KOPT-K1 (cell line): ENCODE results near the gene SUV39H1.
"Not testable (repeated sequence)": the region's sequence is repeated elsewhere in the genome, so short reads cannot be mapped to it uniquely, and the experiment has no call there.

ENCODE experiments used
- H3K27ac ChIP-seq: fragments of 200-600 bp; sonication (generic); 2 replicates; pipeline ENCODE4 v1.5.1; 2016; ENCODE audit warnings: antibody characterized with exemption, mild to moderate bottlenecking, low read depth, low read length; ENCODE audit not compliant: poor library complexity, severe bottlenecking
- H3K36me3 ChIP-seq: fragments of 200-600 bp; sonication (generic); 2 replicates; pipeline ENCODE4 v1.5.1; 2017; ENCODE audit warnings: antibody characterized with exemption, mild to moderate bottlenecking, low read length, moderate library complexity; ENCODE audit not compliant: insufficient read depth
- H3K9me3 ChIP-seq: fragments of 200-600 bp; sonication (generic); 2 replicates; pipeline ENCODE4 v1.5.1; 2017; ENCODE audit warnings: antibody characterized with exemption, low read length, mild to moderate bottlenecking; ENCODE audit not compliant: insufficient read depth, poor library complexity, severe bottlenecking

The SUV39H1 gene

DNA sequence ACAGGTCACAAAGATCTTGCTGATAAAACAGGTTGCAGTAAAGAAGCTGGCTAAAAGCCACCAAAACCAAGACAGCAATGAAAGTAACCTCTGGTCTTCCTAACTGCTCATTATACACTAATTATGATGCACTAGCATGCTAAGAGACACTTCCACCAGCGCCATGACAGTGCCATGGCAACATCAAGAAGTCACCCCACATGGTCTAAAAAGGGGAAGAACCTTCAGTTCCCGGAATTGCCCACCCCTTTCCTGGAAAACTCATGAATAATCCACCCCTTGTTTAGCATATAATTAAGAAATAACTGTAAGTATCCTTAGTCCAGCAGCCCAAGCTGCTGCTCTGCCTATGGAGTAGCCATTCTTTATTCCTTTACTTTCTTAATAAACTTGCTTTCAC, 16.1 kb upstream of the SUV39H1 start:
- not testable (repeated sequence) for H3K36me3 ChIP-seq, H3K9me3 ChIP-seq, H3K27ac ChIP-seq

DNA sequence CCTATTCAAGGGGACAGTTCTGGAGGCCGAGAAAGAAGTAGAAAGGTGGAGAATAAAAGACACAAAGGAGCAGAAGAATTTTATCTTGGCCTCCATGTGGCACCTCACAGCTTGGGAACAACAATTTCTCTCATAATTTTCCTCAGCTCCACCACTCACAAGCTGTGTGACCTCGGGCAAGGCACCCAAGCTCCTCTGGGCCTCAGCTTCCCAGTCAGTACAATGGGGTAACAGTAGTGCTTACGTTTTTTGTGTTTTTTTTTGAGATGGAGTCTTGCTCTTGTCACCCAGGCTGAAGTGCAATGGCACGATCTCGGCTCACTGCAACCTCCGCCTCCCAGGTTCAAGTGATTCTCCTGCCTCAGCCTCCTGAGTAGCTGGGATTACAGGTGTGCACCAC, 15.6 kb upstream of the SUV39H1 start:
- not testable (repeated sequence) for H3K27ac ChIP-seq
- H3K36me3 ChIP-seq, result peaks cover 10% of the 10 kb centered on the region; the same call in 1 of the 2 replicates

DNA sequence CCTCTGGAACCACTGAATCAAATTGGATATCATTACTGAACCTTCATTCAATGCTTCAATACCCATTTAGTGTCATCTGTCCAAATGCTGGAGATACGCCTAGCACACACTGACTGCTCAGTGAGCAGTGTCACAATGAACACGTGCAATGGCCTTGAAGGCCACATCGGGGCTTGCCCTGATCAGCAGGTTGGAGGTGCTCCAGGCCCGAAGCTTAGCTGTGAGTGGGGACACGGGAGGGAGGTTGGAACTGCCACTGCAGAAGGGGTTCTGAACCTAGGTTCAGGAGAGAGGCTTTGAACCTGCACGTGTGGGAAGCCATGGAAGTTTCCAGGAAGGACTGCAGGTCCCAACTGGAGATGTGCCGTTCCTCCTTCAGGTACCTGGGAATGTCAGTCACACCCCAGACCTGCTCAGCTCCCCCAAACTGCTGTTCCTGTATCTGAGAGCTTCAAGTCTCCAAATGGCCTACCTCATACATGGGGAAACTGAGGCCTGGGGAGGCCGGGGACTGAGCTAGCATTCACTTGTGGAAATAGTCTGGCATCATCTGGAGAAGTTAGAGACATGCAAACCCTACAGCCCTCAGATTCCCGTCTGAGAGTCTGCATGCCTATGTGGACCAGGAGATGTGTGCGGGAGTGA, 14.9 kb upstream of the SUV39H1 start:
- Histone ChIP-seq H3K27ac (no peak overlapping the region), H3K36me3 (peaks cover 17% of the 10 kb centered on the region), H3K9me3 (no peaks in the 10 kb centered on the region)

More for the DNA sequence above, 15.6 kb upstream of the SUV39H1 start:
- not testable (repeated sequence) for H3K9me3 ChIP-seq

DNA sequence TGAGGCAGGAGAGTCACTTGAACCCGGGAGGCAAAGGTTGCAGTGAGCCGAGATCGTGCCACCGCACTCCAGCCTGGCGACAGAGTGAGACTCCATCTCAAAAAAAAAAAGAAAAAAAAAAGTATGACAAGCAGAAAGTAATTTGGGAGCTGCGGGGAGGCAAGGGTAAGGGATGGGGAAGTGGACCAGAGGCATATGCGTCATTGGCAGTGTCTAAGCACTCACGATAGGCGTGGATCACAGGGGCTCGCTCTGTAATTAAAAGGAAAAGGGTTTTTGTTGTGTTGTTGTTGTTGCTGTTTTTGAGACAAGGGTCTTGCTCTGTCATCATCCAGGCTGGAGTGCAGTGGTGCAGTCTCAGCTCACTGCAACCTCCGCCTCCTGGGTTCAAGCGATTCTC, 13.7 kb upstream of the SUV39H1 start:
- not testable (repeated sequence) for H3K9me3 ChIP-seq
- Histone ChIP-seq H3K36me3 (peaks cover 28% of the 10 kb centered on the region), H3K27ac (peak overlapping the region; percentile 93)

DNA sequence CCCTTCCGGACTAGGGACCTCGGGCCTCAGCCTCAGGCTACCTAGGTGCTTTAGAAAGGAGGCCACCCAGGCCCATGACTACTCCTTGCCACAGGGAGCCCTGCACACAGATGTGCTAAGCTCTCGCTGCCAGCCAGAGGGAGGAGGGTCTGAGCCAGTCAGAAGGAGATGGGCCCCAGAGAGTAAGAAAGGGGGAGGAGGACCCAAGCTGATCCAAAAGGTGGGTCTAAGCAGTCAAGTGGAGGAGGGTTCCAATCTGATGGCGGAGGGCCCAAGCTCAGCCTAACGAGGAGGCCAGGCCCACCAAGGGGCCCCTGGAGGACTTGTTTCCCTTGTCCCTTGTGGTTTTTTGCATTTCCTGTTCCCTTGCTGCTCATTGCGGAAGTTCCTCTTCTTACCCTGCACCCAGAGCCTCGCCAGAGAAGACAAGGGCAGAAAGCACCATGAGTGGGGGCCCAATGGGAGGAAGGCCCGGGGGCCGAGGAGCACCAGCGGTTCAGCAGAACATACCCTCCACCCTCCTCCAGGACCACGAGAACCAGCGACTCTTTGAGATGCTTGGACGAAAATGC, 13.0 kb upstream of the SUV39H1 start, which contains the start of gene WAS:
Gene WAS (plus strand): TSS at position 389 of the 572 bp plus-strand sequence. CDS start 55 bp downstream, at position 444.
- Histone ChIP-seq H3K36me3 (peaks cover 35% of the 10 kb centered on the region), H3K27ac (peak within 1 kb of the TSS; percentile 93), H3K9me3 (no peaks in the 10 kb centered on the region)

DNA sequence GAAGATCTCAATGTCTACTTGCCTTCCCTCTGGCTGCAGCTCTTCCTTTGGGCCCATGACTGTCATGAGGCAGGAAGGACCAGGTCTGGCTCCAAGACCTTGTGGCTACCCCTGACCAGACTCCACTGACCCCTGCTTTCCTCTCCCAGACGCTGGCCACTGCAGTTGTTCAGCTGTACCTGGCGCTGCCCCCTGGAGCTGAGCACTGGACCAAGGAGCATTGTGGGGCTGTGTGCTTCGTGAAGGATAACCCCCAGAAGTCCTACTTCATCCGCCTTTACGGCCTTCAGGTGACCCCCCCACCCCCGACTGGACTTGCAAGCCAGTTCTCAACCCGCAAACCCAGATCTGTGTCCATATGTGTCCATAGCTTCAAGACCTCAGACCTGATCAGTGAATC, 12.4 kb upstream of the SUV39H1 start:
- Histone ChIP-seq H3K9me3 (no peaks in the 10 kb centered on the region), H3K27ac (peak overlapping the region; percentile 93), H3K36me3 (peaks cover 40% of the 10 kb centered on the region)

DNA sequence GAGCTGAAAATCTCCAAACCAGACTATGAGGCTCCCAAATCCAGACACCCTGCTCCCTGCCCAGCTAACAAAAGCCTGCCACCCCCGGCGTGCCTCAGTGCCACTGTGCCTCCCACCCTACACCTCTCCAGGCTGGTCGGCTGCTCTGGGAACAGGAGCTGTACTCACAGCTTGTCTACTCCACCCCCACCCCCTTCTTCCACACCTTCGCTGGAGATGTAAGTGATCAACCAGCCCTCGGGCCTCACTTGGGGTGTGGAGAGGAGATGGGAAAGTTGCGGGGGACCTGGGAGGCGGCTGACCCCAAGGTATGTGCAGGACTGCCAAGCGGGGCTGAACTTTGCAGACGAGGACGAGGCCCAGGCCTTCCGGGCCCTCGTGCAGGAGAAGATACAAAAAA, 11.1 kb upstream of the SUV39H1 start:
- Histone ChIP-seq H3K36me3 (peaks cover 53% of the 10 kb centered on the region), H3K9me3 (no peaks in the 10 kb centered on the region), H3K27ac (no peak overlapping the region)

DNA sequence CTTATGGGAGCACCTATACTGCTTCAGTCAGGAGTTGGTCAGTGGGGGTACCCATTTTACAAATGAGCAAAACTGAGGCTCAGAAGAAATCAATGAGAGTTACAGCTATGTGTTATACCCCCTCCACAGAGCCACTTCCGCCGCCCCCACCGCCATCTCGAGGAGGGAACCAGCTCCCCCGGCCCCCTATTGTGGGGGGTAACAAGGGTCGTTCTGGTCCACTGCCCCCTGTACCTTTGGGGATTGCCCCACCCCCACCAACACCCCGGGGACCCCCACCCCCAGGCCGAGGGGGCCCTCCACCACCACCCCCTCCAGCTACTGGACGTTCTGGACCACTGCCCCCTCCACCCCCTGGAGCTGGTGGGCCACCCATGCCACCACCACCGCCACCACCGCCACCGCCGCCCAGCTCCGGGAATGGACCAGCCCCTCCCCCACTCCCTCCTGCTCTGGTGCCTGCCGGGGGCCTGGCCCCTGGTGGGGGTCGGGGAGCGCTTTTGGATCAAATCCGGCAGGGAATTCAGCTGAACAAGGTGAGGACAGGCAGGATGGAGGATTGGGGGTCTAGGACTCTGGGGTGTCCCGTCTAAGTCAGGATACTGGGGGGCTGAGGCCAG, 7.9 kb upstream of the SUV39H1 start:
- Histone ChIP-seq H3K27ac (no peak overlapping the region), H3K36me3 (peaks cover 57% of the 10 kb centered on the region), H3K9me3 (no peaks in the 10 kb centered on the region)

DNA sequence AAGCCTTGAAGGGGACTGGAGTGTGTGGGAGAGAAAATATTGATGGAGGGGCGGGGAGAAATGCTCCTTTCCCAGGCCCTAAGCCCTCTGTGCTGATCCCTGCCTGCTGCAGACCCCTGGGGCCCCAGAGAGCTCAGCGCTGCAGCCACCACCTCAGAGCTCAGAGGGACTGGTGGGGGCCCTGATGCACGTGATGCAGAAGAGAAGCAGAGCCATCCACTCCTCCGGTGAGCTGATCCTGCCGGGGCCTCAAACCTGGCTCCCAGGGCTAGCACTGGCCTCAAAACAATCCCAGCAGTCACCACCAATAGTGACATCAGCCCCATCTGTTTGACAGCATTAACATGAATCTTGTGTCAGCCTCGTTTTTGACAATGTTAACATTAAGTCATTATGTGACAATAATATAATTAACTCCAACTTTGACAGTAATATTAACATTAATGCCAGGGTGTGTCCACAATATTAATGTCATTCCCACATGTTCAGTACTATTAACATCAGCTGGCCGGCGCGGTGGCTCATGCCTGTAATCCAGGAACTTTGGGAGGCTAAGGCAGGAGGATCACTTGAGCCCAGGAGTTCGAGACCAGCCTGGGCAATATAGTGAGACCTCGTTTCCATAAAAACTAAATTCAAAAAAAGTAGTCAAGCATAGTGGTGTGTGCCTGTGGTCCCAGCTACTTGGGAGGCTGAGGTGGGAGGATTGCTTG, 7.2 kb upstream of the SUV39H1 start:
- peaks cover 57% of the 10 kb centered on the region for H3K36me3 ChIP-seq
- H3K9me3 ChIP-seq, result no peaks in the 10 kb centered on the region
- no peak overlapping the region for H3K27ac ChIP-seq

DNA sequence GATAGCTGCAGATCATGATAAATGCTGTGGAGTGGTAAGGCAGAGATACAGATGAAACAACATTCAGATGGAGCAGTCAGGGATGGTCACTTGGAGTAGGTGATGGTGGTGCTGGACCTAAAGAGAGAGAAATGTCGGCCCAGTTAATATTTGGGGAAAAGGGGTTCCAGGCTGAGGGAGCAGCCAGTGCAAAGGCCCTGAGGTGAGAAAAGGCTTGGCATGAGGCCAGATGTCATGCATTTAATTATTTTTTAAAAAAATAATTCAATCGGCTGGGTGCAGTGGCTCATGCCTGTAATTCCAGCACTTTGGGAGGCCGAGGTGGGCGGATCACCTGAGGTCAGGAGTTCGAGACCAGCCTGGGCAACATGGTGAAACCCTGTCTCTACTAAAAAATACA, 4.8 kb upstream of the SUV39H1 start:
- not testable (repeated sequence) for H3K9me3 ChIP-seq, H3K27ac ChIP-seq
- peaks cover 39% of the 10 kb centered on the region for H3K36me3 ChIP-seq

DNA sequence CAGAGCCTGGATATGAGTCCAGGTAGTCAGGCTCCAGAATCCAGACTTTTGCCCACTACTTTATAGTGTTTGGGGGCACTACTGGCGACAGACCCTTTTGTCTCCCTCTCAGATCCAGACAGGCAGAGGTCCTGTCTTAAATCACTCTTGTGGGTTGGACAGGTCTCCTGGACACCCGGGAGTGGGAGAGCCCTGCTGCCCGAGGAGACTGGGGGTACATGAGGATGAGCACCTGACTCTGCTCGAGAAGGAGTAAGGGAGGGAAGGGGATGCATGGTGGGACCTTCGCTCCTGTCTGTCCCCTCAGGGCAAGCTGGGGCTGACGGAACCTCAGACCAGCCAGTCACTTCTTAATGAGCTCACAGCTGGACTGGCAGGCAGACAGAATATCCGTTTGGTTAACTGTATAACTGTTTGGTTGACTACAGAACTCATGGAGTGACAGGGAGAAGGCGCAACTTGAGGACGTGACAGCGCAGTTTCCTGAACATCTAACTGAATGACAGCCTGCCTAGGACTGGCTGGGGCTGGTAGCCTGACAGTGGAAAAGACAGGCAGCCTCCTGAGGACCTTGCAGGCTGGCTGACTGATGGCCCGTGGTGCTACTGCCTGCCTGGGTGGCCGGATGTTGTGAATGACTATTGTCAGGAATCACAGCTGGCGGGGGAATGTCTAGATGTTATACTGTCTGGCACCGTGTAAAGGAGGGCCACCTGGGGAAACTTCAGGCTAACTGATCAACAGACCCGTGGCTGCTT, 1.6 kb upstream of the SUV39H1 start:
- Histone ChIP-seq H3K27ac (no peak overlapping the region), H3K36me3 (peaks cover 25% of the 10 kb centered on the region), H3K9me3 (no peaks in the 10 kb centered on the region)

DNA sequence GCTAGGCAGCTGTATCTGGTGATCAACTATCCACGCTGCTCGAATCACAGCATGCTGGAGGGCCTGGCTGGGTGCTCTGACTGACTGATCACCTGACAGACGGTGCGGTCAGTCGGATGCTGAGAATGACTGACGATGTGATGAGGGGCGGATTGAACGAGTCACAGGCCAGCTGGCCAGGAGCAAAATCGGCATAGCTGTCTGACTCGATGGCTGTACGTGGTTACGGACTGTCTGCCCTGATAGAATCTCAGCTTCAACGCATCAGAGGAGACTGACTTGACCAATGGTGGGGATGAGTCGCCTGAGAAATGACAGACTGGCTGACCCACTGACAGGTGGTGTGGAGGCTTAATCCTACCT, 1.0 kb upstream of the SUV39H1 start:
- Histone ChIP-seq H3K9me3 (no peaks in the 10 kb centered on the region), H3K36me3 (peaks cover 27% of the 10 kb centered on the region), H3K27ac (no peak overlapping the region)

DNA sequence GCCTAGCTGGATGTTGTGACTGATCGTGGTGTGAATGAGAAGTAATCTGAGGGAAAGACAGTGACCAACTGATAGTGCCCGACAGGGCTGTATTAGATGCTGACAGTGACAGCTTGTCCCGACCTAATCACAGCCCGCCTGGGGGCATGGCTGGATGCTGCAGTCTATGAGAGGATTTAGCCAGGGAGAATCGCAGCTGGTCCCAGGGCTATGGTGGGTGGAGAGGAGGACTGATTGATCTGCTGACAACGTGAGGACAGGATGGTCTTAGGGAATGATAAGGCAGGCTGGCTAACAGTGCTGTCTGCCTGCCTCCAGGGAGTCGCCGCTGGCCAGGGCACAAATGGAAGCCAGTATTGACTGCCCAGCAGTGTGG, 621 bp upstream of the SUV39H1 start:
- H3K36me3 ChIP-seq, result peaks cover 28% of the 10 kb centered on the region

DNA sequence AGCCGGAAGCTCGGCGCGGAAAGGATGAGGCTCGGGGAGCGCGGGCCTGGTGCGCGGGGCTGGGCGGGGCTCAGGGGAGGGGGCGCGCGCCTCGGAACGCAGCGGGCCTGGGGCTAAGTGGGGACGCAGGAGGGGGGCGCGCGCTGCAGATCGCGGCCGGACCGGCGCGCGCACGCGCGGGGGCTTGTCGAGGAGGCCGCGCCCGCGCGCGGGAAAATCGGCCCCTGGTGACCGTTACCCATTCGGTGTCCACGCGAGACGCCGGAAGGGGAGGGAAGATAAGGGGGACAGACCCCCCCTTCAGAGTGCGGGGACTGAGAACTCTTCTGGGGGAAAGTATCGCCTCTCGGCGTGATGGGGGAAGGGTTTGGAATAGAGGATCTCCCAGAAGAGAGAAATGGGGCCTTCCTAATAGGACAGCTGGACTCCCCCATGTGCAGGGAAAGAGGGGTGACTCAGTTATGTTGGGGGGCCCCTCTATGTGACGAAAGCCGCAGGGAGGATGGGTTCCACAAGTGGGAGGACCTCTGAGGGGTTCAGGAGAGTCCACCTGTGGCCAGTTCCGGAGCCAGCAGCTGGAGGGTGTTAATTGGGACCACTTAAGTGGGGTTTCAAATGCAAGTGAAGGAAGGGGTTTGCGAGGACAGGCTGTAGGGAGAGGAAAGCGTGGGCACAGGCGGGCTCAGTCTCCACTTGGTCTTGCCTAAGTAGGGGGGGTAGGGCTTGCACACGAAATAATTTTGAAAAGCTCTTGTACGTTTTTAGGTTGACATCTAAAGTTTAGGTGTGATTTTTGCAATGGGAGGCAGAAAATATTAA, 584 bp downstream of the SUV39H1 start:
- Histone ChIP-seq H3K27ac (peak overlapping the region; percentile 95), H3K36me3 (peaks cover 38% of the 10 kb centered on the region), H3K9me3 (no peaks in the 10 kb centered on the region)

More for the DNA sequence above, 621 bp upstream of the SUV39H1 start:
- Histone ChIP-seq H3K27ac (peak overlapping the region; percentile 95), H3K9me3 (no peaks in the 10 kb centered on the region)
